H1 (cell line): Measurements from ENCODE around the gene OGDH. TPM values are rescaled to one million over a fixed set of nuclear protein-coding genes. Genes with fewer than 3 reads are reported as not detected.

Source experiments
- MAX ChIP-seq: IDR thresholded peaks from 2 replicates; pipeline ENCODE4 v1.6.1; 2012; ENCODE audit warnings: inconsistent platforms
- RNF2 ChIP-seq: fragments of 200-900, 300-1000 bp; sonication (generic); IDR thresholded peaks from 2 replicates; pipeline ENCODE4 v1.7.1; 2016; ENCODE audit warnings: borderline replicate concordance, low read depth, mild to moderate bottlenecking, antibody characterized with exemption, low read length; ENCODE audit not compliant: poor library complexity, severe bottlenecking; ENCODE audit errors: missing control alignments
- SP4 ChIP-seq: IDR thresholded peaks from 2 replicates; pipeline ENCODE4 v1.6.1; 2012; ENCODE audit warnings: low read length, inconsistent platforms
- polyA plus RNA-seq, 7 experiments: library from polyadenylated mRNA; depleted of rRNA in 3 of 7; stranded (reverse) in 5 of 7; unstranded in 2 of 7; fragments of >200 nt in 5 of 7; fragments of 200-250 nt in 2 of 7; gene quantifications; 1 replicate in 5 of 7; 2 replicates in 1 of 7; 4 replicates in 1 of 7; pipeline versions ENCODE4 v1.2.1 to v1.2.3, GENCODE V29; 2011 to 2013; ENCODE audit warnings: missing spikeins in 2 of 7, mixed read lengths in 2 of 7
- total RNA-seq: library from RNA; stranded (reverse); fragmentation: NEBNext Ultra II Directional; extraction: Animal tissue kit (Norgen Biotek cat#: 25700); gene quantifications from 2 replicates; pipeline ENCODE4 v1.2.1, GENCODE V29; 2021

Gene OGDH
- total and polyA plus RNA-seq, 2 of the 8 experiments (the other 6 are each of a cell fraction or from before 2014, with no cell fraction given), result 71.6 to 91.6 TPM

- TF ChIP-seq RNF2 (no peak), SP4 (no peak), MAX (no peak)
These were observed 16.1 kb downstream of the OGDH start (continued) for GRCh38 chr7:44622342-44623151.
